OCI-LY7 (cell line): ENCODE measurements around the gene ABO.

Source experiments
- CTCF ChIP-seq: fragments of 200-600 bp; sonication (generic); conservative IDR thresholded peaks from 2 replicates; pipeline ENCODE4 v1.5.1; 2014; ENCODE audit warnings: mild to moderate bottlenecking, antibody characterized with exemption, low read length, moderate library complexity, mixed read lengths
- EZH2phosphoT487 ChIP-seq: fragments of 200-600 bp; sonication (generic); IDR thresholded peaks from 2 replicates; pipeline ENCODE4 v1.6.1; 2018; ENCODE audit warnings: low read depth, borderline replicate concordance, mild to moderate bottlenecking, mixed run types, antibody characterized with exemption, low read length, moderate library complexity, mixed read lengths

- no peak for TF ChIP-seq CTCF
- TF ChIP-seq EZH2phosphoT487: no peak
These were observed 37.8 kb downstream of the ABO start for GRCh38 chr9:133237035-133237731.
